H1 (cell line): ENCODE data around the gene HS2ST1. TPM values are rescaled to one million over a fixed set of nuclear protein-coding genes. Genes with fewer than 3 reads are reported as not detected.
"Not testable (repeated sequence)": the region's sequence is repeated elsewhere in the genome, so short reads cannot be mapped to it uniquely, and the experiment has no call there.

Source experiments
- CTCF ChIA-PET: fragments of 300-600 bp; sonication (Branson Sonifier 250); formaldehyde crosslinking; loops from one replicate; lab custom pipeline; 2021; ENCODE audit not compliant: partially characterized antibody; lab: Charles Lee
- POLR2A ChIA-PET: fragments of 300-600 bp; sonication (Branson Sonifier 250); formaldehyde crosslinking; loops from one replicate; lab custom pipeline; 2021; ENCODE audit warnings: inconsistent platforms; ENCODE audit not compliant: partially characterized antibody; lab: Charles Lee
- DNase-seq, 2 experiments: peaks; one replicate each; pipeline versions ENCODE4 v3.0.0 to v3.0.0-alpha.2; 2010 to 2022; ENCODE audit warnings: low spot score in 2 of 2, low read depth in 1 of 2, mixed read lengths in 1 of 2
- FAIRE-seq: peaks from 2 replicates; lab custom pipeline; 2011; peaks lifted over from hg19 to GRCh38; lab: Jason Lieb, UNC
- H2AFZ ChIP-seq: 2 replicates; pipeline ENCODE4 v1.8.1; 2012; ENCODE audit warnings: low read length, inconsistent platforms
- H2AK5ac ChIP-seq: 2 replicates; pipeline ENCODE4 v1.6.1; 2013; ENCODE audit warnings: low read depth, low read length
- H2BK120ac ChIP-seq: replicated peaks from 2 replicates; pipeline ENCODE3; 2013; ENCODE audit warnings: low read depth, low read length, inconsistent platforms
- H2BK12ac ChIP-seq: 2 replicates; pipeline ENCODE4 v1.6.1; 2013; ENCODE audit warnings: low read depth, low read length
- H2BK15ac ChIP-seq: 2 replicates; pipeline ENCODE4 v1.6.1; 2013; ENCODE audit warnings: low read length
- H2BK20ac ChIP-seq: 2 replicates; pipeline ENCODE4 v1.6.1; 2013; ENCODE audit warnings: low read length
- H2BK5ac ChIP-seq: 2 replicates; pipeline ENCODE4 v1.6.1; 2013; ENCODE audit warnings: low read depth, low read length
- H3K14ac ChIP-seq: 2 replicates; pipeline ENCODE4 v1.6.1; 2013; ENCODE audit warnings: inconsistent platforms; ENCODE audit not compliant: insufficient read length
- H3K18ac ChIP-seq: 2 replicates; pipeline ENCODE4 v1.6.1; 2013; ENCODE audit warnings: low read length; ENCODE audit errors: extremely low read depth
- H3K23ac ChIP-seq: 2 replicates; pipeline ENCODE4 v1.6.1; 2013; ENCODE audit warnings: inconsistent platforms; ENCODE audit not compliant: insufficient read length
- H3K23me2 ChIP-seq: 2 replicates; pipeline ENCODE4 v1.6.1; 2013; ENCODE audit warnings: low read depth, low read length
- H3K27ac ChIP-seq: 2 replicates; pipeline ENCODE4 v1.6.1; 2011; ENCODE audit warnings: low read depth, low read length, inconsistent platforms
- H3K27me3 ChIP-seq, 4 experiments: replicated peaks in 1 of 4; 1 replicate in 1 of 4; 2 replicates in 3 of 4; pipeline versions ENCODE4 v1.6.1 to v1.8.1; 2011 to 2013; ENCODE audit warnings: low read length in 3 of 4, mild to moderate bottlenecking in 3 of 4, inconsistent platforms in 2 of 4, mixed read lengths in 2 of 4, moderate library complexity in 1 of 4; ENCODE audit not compliant: control insufficient read depth in 3 of 4, insufficient read depth in 3 of 4; ENCODE audit errors: extremely low read depth in 1 of 4
- H3K36me3 ChIP-seq, 4 experiments: 2 replicates each; pipeline versions ENCODE4 v1.6.1 to v1.8.1; 2011 to 2013; ENCODE audit warnings: mild to moderate bottlenecking in 4 of 4, low read length in 3 of 4, moderate library complexity in 2 of 4, control low read depth in 1 of 4, inconsistent platforms in 1 of 4; ENCODE audit not compliant: insufficient read depth in 4 of 4, control insufficient read depth in 2 of 4
- H3K4ac ChIP-seq: replicated peaks from 2 replicates; pipeline ENCODE3; 2013; ENCODE audit warnings: low read length, low read depth, mixed read lengths, inconsistent platforms; ENCODE audit not compliant: insufficient read length
- H3K4me1 ChIP-seq, 4 experiments: replicated peaks in 1 of 4; 1 replicate in 1 of 4; 2 replicates in 3 of 4; pipeline versions ENCODE4 v1.6.1 to v1.8.1; 2011 to 2013; ENCODE audit warnings: low read length in 3 of 4, inconsistent platforms in 2 of 4, mixed read lengths in 1 of 4; ENCODE audit not compliant: insufficient read depth in 4 of 4, control insufficient read depth in 3 of 4
- H3K4me2 ChIP-seq, 2 experiments: 2 replicates each; pipeline versions ENCODE4 v1.6.1 to v1.8.1; 2011 to 2013; ENCODE audit warnings: low read depth in 2 of 2, low read length in 2 of 2, control low read depth in 1 of 2, inconsistent platforms in 1 of 2, mild to moderate bottlenecking in 1 of 2; ENCODE audit not compliant: insufficient read depth in 1 of 2
- H3K4me3 ChIP-seq, 4 experiments: fragments of 200-600, 300-600 bp in 1 of 4; sonication (generic), shearing (Covaris generic), sonication (Bioruptor Twin) in 1 of 4; 2 replicates each; pipeline versions ENCODE4 v1.5.1 to v1.8.1; 2011 to 2016; ENCODE audit warnings: low read length in 4 of 4, low read depth in 3 of 4, control low read depth in 2 of 4, inconsistent platforms in 2 of 4, mild to moderate bottlenecking in 2 of 4, mixed read lengths in 1 of 4, moderate library complexity in 1 of 4; ENCODE audit not compliant: insufficient read depth in 2 of 4; ENCODE audit errors: extremely low read depth in 1 of 4
- H3K56ac ChIP-seq: replicated peaks from 2 replicates; pipeline ENCODE3; 2013; ENCODE audit warnings: low read depth, mild to moderate bottlenecking, mixed read lengths, low read length, inconsistent platforms; ENCODE audit not compliant: insufficient read length
- H3K79me1 ChIP-seq: 2 replicates; pipeline ENCODE4 v1.6.1; 2013; ENCODE audit warnings: low read depth, low read length, control low read depth
- H3K79me2 ChIP-seq, 2 experiments: 2 replicates each; pipeline versions ENCODE4 v1.6.1 to v1.8.1; 2012 to 2013; ENCODE audit warnings: low read length in 2 of 2, mild to moderate bottlenecking in 2 of 2, inconsistent platforms in 1 of 2; ENCODE audit not compliant: insufficient read depth in 2 of 2, control insufficient read depth in 1 of 2
- H3K9ac ChIP-seq, 4 experiments: replicated peaks in 1 of 4; 1 replicate in 1 of 4; 2 replicates in 3 of 4; pipeline versions ENCODE4 v1.6.1 to v1.8.1; 2011 to 2013; ENCODE audit warnings: low read depth in 3 of 4, low read length in 3 of 4, control low read depth in 2 of 4, mild to moderate bottlenecking in 2 of 4, moderate library complexity in 2 of 4, inconsistent platforms in 1 of 4; ENCODE audit errors: extremely low read depth in 1 of 4
- H3K9me3 ChIP-seq, 2 experiments: 2 replicates each; pipeline versions ENCODE4 v1.6.1 to v1.8.1; 2012 to 2013; ENCODE audit warnings: mild to moderate bottlenecking in 2 of 2, moderate library complexity in 2 of 2, control low read depth in 1 of 2, inconsistent platforms in 1 of 2, low read depth in 1 of 2, low read length in 1 of 2, mixed read lengths in 1 of 2; ENCODE audit not compliant: insufficient read depth in 2 of 2
- H4K20me1 ChIP-seq, 2 experiments: replicated peaks in 1 of 2; 2 replicates each; pipeline versions ENCODE3 to v1.8.1; 2011 to 2013; ENCODE audit warnings: inconsistent platforms in 2 of 2, low read length in 2 of 2, mild to moderate bottlenecking in 1 of 2; ENCODE audit not compliant: insufficient read depth in 2 of 2, control insufficient read depth in 1 of 2
- H4K5ac ChIP-seq: 2 replicates; pipeline ENCODE4 v1.6.1; 2013; ENCODE audit warnings: low read length, low read depth, mixed read lengths, inconsistent platforms; ENCODE audit not compliant: insufficient read length
- H4K8ac ChIP-seq: 2 replicates; pipeline ENCODE4 v1.8.0; 2013; ENCODE audit warnings: mild to moderate bottlenecking, moderate library complexity, low read length, inconsistent platforms; ENCODE audit not compliant: insufficient read depth; ENCODE audit errors: extremely low read depth
- H4K91ac ChIP-seq: replicated peaks from 2 replicates; pipeline ENCODE3; 2013; ENCODE audit warnings: low read length, mixed read lengths, inconsistent platforms; ENCODE audit not compliant: insufficient read length
- CTBP2 ChIP-seq: IDR thresholded peaks from 2 replicates; pipeline ENCODE4 v1.7.0; 2011; ENCODE audit warnings: borderline replicate concordance, mild to moderate bottlenecking, moderate library complexity, mixed read lengths, low read length; ENCODE audit not compliant: insufficient read depth, insufficient read length
- RNF2 ChIP-seq: fragments of 200-900, 300-1000 bp; sonication (generic); IDR thresholded peaks from 2 replicates; pipeline ENCODE4 v1.7.1; 2016; ENCODE audit warnings: borderline replicate concordance, low read depth, mild to moderate bottlenecking, antibody characterized with exemption, low read length; ENCODE audit not compliant: poor library complexity, severe bottlenecking; ENCODE audit errors: missing control alignments
- WGBS, 2 experiments: shearing (Covaris generic) in 1 of 2; methylation state at CpG; one replicate each; pipeline versions ENCODE4 v1.1.6 to v1.1.7; 2013 to 2015; ENCODE audit warnings: low lambda C conversion rate in 2 of 2, mixed read lengths in 2 of 2, inconsistent platforms in 1 of 2, low coverage in 1 of 2, missing lambda C conversion rate in 1 of 2; ENCODE audit not compliant: insufficient replicate concordance in 2 of 2, insufficient coverage in 1 of 2, insufficient read length in 1 of 2; ENCODE audit errors: extremely low coverage in 1 of 2, missing lambda C conversion rate in 1 of 2; 5-methylcytosine and 5-hydroxymethylcytosine counted together
- polyA plus RNA-seq, 7 experiments: library from polyadenylated mRNA; depleted of rRNA in 3 of 7; stranded (reverse) in 5 of 7; unstranded in 2 of 7; fragments of >200 nt in 5 of 7; fragments of 200-250 nt in 2 of 7; gene quantifications; 1 replicate in 5 of 7; 2 replicates in 1 of 7; 4 replicates in 1 of 7; pipeline versions ENCODE4 v1.2.1 to v1.2.3, GENCODE V29; 2011 to 2013; ENCODE audit warnings: missing spikeins in 2 of 7, mixed read lengths in 2 of 7
- total RNA-seq: library from RNA; stranded (reverse); fragmentation: NEBNext Ultra II Directional; extraction: Animal tissue kit (Norgen Biotek cat#: 25700); gene quantifications from 2 replicates; pipeline ENCODE4 v1.2.1, GENCODE V29; 2021

The HS2ST1 gene
- total and polyA plus RNA-seq, 2 of the 8 experiments (the other 6 are each of a cell fraction or from before 2014, with no cell fraction given): 5.2 to 28.3 TPM

GRCh38 chr1:86981482-86982213 lies 67.2 kb downstream of the HS2ST1 start (continued):
- TF ChIP-seq RNF2 (no peak), CTBP2 (no peak)

DNA sequence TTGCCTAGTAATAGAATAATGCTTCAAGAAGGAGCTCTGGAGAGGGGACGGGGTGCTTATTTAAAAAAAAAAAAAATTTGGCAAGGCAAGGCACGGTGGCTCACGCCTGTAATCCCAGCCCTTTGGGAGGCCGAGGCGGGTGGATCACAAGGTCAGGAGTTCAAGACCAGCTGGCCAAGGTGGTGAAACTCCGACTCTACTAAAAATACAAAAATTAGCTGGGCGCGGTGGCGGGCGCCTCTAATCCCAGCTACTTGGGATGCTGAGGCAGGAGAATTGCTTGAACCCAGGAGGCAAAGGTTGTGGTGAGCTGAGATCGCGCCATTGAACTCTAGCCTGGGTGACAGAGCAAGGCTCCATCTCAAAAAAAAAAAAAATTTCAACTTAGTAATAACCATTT lies 69.2 kb downstream of the HS2ST1 start:
- FAIRE-seq, H4K20me1 ChIP-seq, H3K23ac ChIP-seq, H3K56ac ChIP-seq, H3K9me3 ChIP-seq, H3K9ac ChIP-seq, H3K23me2 ChIP-seq, H2BK12ac ChIP-seq, H3K4me3 ChIP-seq, H4K5ac ChIP-seq, H2AK5ac ChIP-seq, H3K4me2 ChIP-seq, DNase-seq, H3K27ac ChIP-seq, H4K91ac ChIP-seq, H3K36me3 ChIP-seq, H3K4me1 ChIP-seq, H2BK20ac ChIP-seq, H2AFZ ChIP-seq, H3K27me3 ChIP-seq, H2BK5ac ChIP-seq, H3K14ac ChIP-seq, H4K8ac ChIP-seq, H3K18ac ChIP-seq, H3K4ac ChIP-seq, H2BK15ac ChIP-seq, H2BK120ac ChIP-seq, H3K79me1 ChIP-seq: not testable (repeated sequence)
- CTCF ChIA-PET: interaction anchor here (0.6 to 1.0 kb wide), 2 partner anchors 12 to 591 kb away, joined by 3 read pairs; no protein-coding TSS in a partner anchor
- 92% methylated on average over 12 of the region's 12 CpGs; no CpG with 5 or more reads in 1 of the 2 experiments for WGBS, 2 experiments
- POLR2A ChIA-PET: interaction anchor here (0.7 kb wide), 1 partner anchor 12 kb away, joined by 4 read pairs; no protein-coding TSS in a partner anchor
- H3K79me2 ChIP-seq: peaks cover 0 to 53% of the 10 kb centered on the region in 2 experiments; a peak in 3 of 4 replicates
